HUES6 (cell line): Measurements from ENCODE around the gene NUP210L.
"Not testable (repeated sequence)": the region's sequence is repeated elsewhere in the genome, so short reads cannot be mapped to it uniquely, and the experiment has no call there.

Source experiments
- H3K27ac ChIP-seq: 2 replicates; pipeline ENCODE4 v1.7.0; 2013; ENCODE audit warnings: low read depth, mild to moderate bottlenecking, low read length, inconsistent platforms
- H3K27me3 ChIP-seq: 2 replicates; pipeline ENCODE4 v1.6.1; 2013; ENCODE audit warnings: low read length; ENCODE audit not compliant: control insufficient read depth, insufficient read depth
- H3K36me3 ChIP-seq: 2 replicates; pipeline ENCODE4 v1.6.1; 2013; ENCODE audit warnings: low read length; ENCODE audit not compliant: control insufficient read depth, insufficient read depth
- H3K4me1 ChIP-seq: 2 replicates; pipeline ENCODE4 v1.6.1; 2013; ENCODE audit warnings: low read length; ENCODE audit not compliant: control insufficient read depth, insufficient read depth
- H3K4me3 ChIP-seq: 2 replicates; pipeline ENCODE4 v1.5.1; 2013; ENCODE audit warnings: low read depth, low read length
- H3K9ac ChIP-seq: one replicate; pipeline ENCODE4 v1.6.1; 2013; ENCODE audit warnings: mild to moderate bottlenecking, low read length
- H3K9me3 ChIP-seq: 2 replicates; pipeline ENCODE4 v1.6.1; 2013; ENCODE audit warnings: low read depth, low read length; ENCODE audit not compliant: control insufficient read depth, insufficient read depth

Gene NUP210L

GRCh38 chr1:154167461-154167860 lies 12.6 kb upstream of the NUP210L start:
- Histone ChIP-seq H3K27ac (no peak overlapping the region), H3K4me1 (no peaks in the 10 kb centered on the region), H3K9me3 (no peaks in the 10 kb centered on the region), H3K4me3 (no peak overlapping the region), H3K9ac (no peak overlapping the region), H3K36me3 (peaks cover 99% of the 10 kb centered on the region), H3K27me3 (no peaks in the 10 kb centered on the region)

- Histone ChIP-seq H3K4me1 (no peaks in the 10 kb centered on the region), H3K36me3 (peaks cover 99% of the 10 kb centered on the region), H3K9me3 (no peaks in the 10 kb centered on the region), H3K27ac (no peak overlapping the region), H3K27me3 (no peaks in the 10 kb centered on the region), H3K9ac (no peak overlapping the region), H3K4me3 (no peak overlapping the region)
Observed at GRCh38 chr1:154166207-154166606, 11.3 kb upstream of the NUP210L start.

- Histone ChIP-seq H3K4me1 (peaks cover 12% of the 10 kb centered on the region), H3K36me3 (peaks cover 77% of the 10 kb centered on the region), H3K4me3 (no peak overlapping the region), H3K9ac (no peak overlapping the region), H3K27ac (no peak overlapping the region), H3K9me3 (no peaks in the 10 kb centered on the region), H3K27me3 (no peaks in the 10 kb centered on the region)
Observed at GRCh38 chr1:154159554-154159953, 4.7 kb upstream of the NUP210L start.

- Histone ChIP-seq H3K36me3 (peaks cover 67% of the 10 kb centered on the region), H3K9me3 (no peaks in the 10 kb centered on the region), H3K9ac (no peak overlapping the region), H3K4me3 (no peak overlapping the region), H3K27me3 (no peaks in the 10 kb centered on the region), H3K4me1 (peaks cover 15% of the 10 kb centered on the region), H3K27ac (no peak overlapping the region)
Observed at GRCh38 chr1:154158307-154159125, 3.6 kb upstream of the NUP210L start.

DNA sequence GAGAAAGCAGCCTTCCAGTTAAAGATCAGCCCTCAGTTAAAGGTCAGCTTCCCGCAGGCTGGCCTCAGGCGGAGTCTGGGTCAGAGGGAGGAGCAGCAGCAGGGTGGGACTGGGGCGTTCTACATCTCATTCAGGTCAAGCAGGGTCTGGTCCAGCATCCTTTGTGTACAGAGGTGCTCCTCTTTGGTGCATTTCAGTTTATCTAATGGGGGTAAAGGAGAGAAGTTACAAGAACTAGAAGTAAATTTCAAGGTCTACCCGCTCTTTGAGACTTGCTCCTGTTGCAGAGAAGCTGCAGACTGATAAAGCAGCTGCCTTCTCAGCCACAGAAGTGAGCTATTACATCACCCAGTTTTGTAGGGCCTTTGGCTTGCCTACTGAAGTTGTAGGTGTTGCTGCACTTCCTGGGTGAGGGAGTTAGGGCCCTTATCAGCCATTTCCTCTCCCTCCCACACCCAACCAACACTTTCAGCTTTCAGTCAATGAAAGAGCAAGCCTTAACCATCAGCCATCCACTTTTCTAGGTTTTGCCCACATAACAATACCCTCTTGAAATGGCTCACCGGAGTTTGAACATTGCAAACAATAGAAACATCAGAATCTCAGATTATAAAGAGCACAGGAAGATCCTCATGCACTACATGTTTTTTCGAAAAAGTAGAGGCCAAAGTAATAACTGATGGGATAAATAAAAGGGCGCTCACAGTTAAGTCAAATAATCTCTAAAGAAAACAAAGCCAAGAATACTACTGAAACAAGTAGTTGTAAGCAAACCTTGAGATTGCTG lies 2.8 kb upstream of the NUP210L start:
- Histone ChIP-seq H3K4me1 (peaks cover 15% of the 10 kb centered on the region), H3K9me3 (no peaks in the 10 kb centered on the region), H3K36me3 (peaks cover 59% of the 10 kb centered on the region), H3K4me3 (no peak overlapping the region), H3K27me3 (no peaks in the 10 kb centered on the region), H3K9ac (no peak overlapping the region), H3K27ac (no peak overlapping the region)

DNA sequence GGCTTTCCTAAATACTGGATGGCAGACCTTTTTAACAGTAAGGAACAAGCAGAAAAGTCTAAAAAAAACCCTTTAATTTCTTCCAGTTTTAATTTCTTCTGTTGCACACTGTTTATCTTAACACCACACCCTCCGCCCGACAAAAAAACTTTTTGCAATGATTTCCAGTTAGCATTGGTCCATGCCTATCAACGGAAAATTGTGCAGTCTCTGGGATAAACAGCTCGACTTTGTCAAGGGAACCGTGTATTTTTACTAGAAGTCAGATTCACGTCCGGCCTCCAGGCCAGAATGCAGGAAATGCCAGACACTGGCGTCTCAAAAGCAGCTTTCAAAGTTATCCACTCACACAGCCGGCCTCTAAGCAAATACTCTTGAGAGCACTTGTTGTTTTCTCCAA lies 378 bp upstream of the NUP210L start:
- Histone ChIP-seq H3K4me3 (no peak overlapping the region), H3K9ac (no peak overlapping the region), H3K36me3 (peaks cover 35% of the 10 kb centered on the region), H3K27ac (0 out of 2 replicates have a peak overlapping the region, but pooled peaks have one; percentile 43), H3K9me3 (no peaks in the 10 kb centered on the region), H3K4me1 (peaks cover 15% of the 10 kb centered on the region), H3K27me3 (no peaks in the 10 kb centered on the region)

GRCh38 chr1:154154053-154154452 lies 820 bp downstream of the NUP210L start:
- Histone ChIP-seq H3K36me3 (peaks cover 23% of the 10 kb centered on the region), H3K27ac (no peak overlapping the region), H3K9ac (no peak overlapping the region), H3K27me3 (no peaks in the 10 kb centered on the region), H3K4me3 (no peak overlapping the region), H3K4me1 (peaks cover 15% of the 10 kb centered on the region), H3K9me3 (no peaks in the 10 kb centered on the region)

DNA sequence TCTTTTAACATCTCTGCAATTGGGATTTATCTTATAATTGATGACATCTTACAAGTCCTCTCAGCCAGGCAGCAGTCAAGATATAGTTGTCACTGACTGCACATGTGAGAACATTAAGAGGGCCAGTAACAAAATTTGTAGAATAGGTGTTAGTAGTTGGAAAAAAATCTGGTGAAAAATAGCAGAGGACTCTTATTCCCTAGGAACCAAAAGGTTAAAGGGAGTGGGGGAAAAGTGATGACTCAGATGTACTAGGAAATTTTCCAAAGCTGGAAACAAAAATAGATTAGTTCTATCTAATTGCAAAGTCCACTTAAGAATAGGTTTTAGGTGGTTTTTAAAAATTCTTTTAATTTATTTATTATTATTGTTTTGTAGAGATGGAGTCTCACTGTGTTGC lies 3.6 kb downstream of the NUP210L start:
- H3K9ac ChIP-seq = no peak overlapping the region
- H3K27me3 ChIP-seq = no peaks in the 10 kb centered on the region
- H3K4me3 ChIP-seq = no peak overlapping the region
- no peaks in the 10 kb centered on the region for H3K36me3 ChIP-seq
- H3K4me1 ChIP-seq = peaks cover 10% of the 10 kb centered on the region
- no peak overlapping the region for H3K27ac ChIP-seq
- H3K9me3 ChIP-seq = no peaks in the 10 kb centered on the region

DNA sequence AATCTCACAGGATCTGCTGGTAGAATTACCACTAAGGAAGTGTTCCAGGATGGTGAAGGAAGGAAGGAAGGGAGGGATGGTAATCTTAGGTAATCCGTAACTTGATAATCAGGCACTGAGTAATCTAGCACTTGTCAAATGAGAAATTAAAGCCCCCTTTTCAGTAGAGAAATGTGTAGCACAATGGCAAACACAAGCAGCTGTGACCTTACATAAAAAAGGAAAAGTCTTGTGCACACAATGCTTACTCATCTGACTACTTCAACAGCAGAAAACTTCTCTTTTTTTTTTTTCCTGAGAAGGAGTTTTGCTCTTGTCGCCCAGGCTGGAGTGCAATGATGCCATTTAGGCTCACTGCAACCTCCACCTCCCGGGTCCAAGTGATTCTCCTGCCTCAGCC lies 6.1 kb downstream of the NUP210L start:
- H3K4me3 ChIP-seq = no peak overlapping the region
- H3K27ac ChIP-seq = no peak overlapping the region
- H3K9ac ChIP-seq = no peak overlapping the region
- H3K9me3 ChIP-seq = no peaks in the 10 kb centered on the region
- no peaks in the 10 kb centered on the region for H3K27me3 ChIP-seq
- no peaks in the 10 kb centered on the region for H3K36me3 ChIP-seq
- H3K4me1 ChIP-seq = no peaks in the 10 kb centered on the region

- not testable (repeated sequence) for H3K4me1 ChIP-seq, H3K36me3 ChIP-seq, H3K4me3 ChIP-seq, H3K27ac ChIP-seq, H3K9ac ChIP-seq, H3K9me3 ChIP-seq, H3K27me3 ChIP-seq
Observed at GRCh38 chr1:154147505-154147904, 7.4 kb downstream of the NUP210L start.

DNA sequence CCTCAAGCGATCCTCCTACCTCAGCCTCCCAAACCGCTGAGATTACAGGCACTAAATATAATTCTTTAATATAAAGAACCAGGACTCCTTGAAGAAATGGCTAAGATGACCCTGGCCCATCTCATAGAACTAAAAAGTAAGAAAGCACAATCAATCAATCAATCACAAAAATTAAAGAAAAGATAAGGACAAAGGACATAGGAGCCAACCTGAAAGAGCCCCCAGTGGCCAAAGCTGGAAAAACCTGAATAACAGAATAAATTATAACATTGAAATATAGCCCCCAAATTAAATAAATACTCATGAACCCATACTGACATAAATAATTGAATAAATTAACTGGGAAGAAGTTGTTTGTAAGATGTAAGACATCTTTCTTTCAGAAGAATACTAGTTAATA lies 8.9 kb downstream of the NUP210L start:
- Histone ChIP-seq H3K9ac (no peak overlapping the region), H3K27me3 (no peaks in the 10 kb centered on the region), H3K27ac (no peak overlapping the region), H3K36me3 (no peaks in the 10 kb centered on the region), H3K4me1 (no peaks in the 10 kb centered on the region), H3K4me3 (no peak overlapping the region), H3K9me3 (no peaks in the 10 kb centered on the region)
